Endothelial cell of umbilical vein (primary cell): ENCODE results near the gene SDR39U1. TPM values are rescaled to one million over a fixed set of nuclear protein-coding genes. Genes with fewer than 3 reads are reported as not detected.
"Not testable (repeated sequence)": the region's sequence is repeated elsewhere in the genome, so short reads cannot be mapped to it uniquely, and the experiment has no call there.

ENCODE experiments used
- BruUV-seq: library from RNA; stranded (reverse); fragments of 400-500 nt; replicated peaks from 2 replicates; lab custom pipeline; 2021; lab: Mats Ljungman, UMichigan
- CTCF ChIA-PET: fragments of 300-600, 350-600 bp; sonication (Branson Sonifier 250); formaldehyde crosslinking; loops from one replicate; lab custom pipeline; 2021; ENCODE audit warnings: antibody characterized with exemption, inconsistent platforms; lab: Charles Lee
- POLR2A ChIA-PET: fragments of 300-600, 350-600 bp; sonication (Branson Sonifier 250); formaldehyde crosslinking; loops from one replicate; lab custom pipeline; 2021; ENCODE audit warnings: antibody characterized with exemption, inconsistent platforms; lab: Charles Lee
- DNase-seq: peaks from one replicate; pipeline ENCODE4 v3.0.0-alpha.2; 2011; ENCODE audit warnings: low read depth, low spot score
- FAIRE-seq: peaks from 2 replicates; lab custom pipeline; 2011; peaks lifted over from hg19 to GRCh38; lab: Jason Lieb, UNC
- H2AFZ ChIP-seq: 2 replicates; pipeline ENCODE4 v1.6.0; 2012; ENCODE audit warnings: low read depth, low read length, control low read depth, inconsistent platforms
- H3K27ac ChIP-seq: 2 replicates; pipeline ENCODE4 v1.5.1; 2011; ENCODE audit warnings: low read depth, mild to moderate bottlenecking, control low read depth, low read length, moderate library complexity; ENCODE audit not compliant: insufficient read depth
- H3K27me3 ChIP-seq, 2 experiments: 2 replicates each; pipeline versions ENCODE4 v1.6.0 to v1.6.1; 2011; ENCODE audit warnings: low read length in 2 of 2, mixed read lengths in 1 of 2; ENCODE audit not compliant: control insufficient read depth in 2 of 2, insufficient read depth in 2 of 2
- H3K36me3 ChIP-seq, 2 experiments: 2 replicates in 1 of 2; 3 replicates in 1 of 2; pipeline ENCODE4 v1.5.1; 2011; ENCODE audit warnings: low read length in 2 of 2, mild to moderate bottlenecking in 1 of 2, moderate library complexity in 1 of 2; ENCODE audit not compliant: control insufficient read depth in 2 of 2, insufficient read depth in 2 of 2; ENCODE audit errors: extremely low read depth in 1 of 2
- H3K4me1 ChIP-seq: 3 replicates; pipeline ENCODE4 v1.5.1; 2011; ENCODE audit warnings: mild to moderate bottlenecking, low read length; ENCODE audit not compliant: control insufficient read depth, insufficient read depth; ENCODE audit errors: extremely low read depth
- H3K4me2 ChIP-seq: 2 replicates; pipeline ENCODE4 v1.6.1; 2011; ENCODE audit warnings: low read length, control low read depth, mixed read lengths; ENCODE audit not compliant: insufficient read depth
- H3K4me3 ChIP-seq, 3 experiments: fragments of 200-600 bp in 1 of 3; sonication (generic), shearing (Covaris generic) in 1 of 3; replicated peaks in 1 of 3; 2 replicates each; pipeline ENCODE4 v1.5.1; 2011 to 2016; ENCODE audit warnings: control low read depth in 3 of 3, low read length in 3 of 3, mild to moderate bottlenecking in 2 of 3, inconsistent platforms in 1 of 3, low read depth in 1 of 3, moderate library complexity in 1 of 3; ENCODE audit not compliant: insufficient read depth in 1 of 3
- H3K79me2 ChIP-seq: 2 replicates; pipeline ENCODE4 v1.6.0; 2012; ENCODE audit warnings: low read length, inconsistent platforms; ENCODE audit not compliant: control insufficient read depth, insufficient read depth
- H3K9ac ChIP-seq: replicated peaks from 2 replicates; pipeline ENCODE3; 2011; ENCODE audit warnings: low read length, control low read depth; ENCODE audit not compliant: insufficient read depth; ENCODE audit errors: extremely low read depth
- H3K9me1 ChIP-seq: replicated peaks from 3 replicates; pipeline ENCODE4 v1.6.0; 2011; ENCODE audit warnings: mild to moderate bottlenecking, low read length; ENCODE audit not compliant: control insufficient read depth, insufficient read depth; ENCODE audit errors: extremely low read depth
- H3K9me3 ChIP-seq: replicated peaks from 2 replicates; pipeline ENCODE4 v1.5.1; 2012; ENCODE audit warnings: low read length, inconsistent platforms; ENCODE audit not compliant: control insufficient read depth, insufficient read depth
- H4K20me1 ChIP-seq: replicated peaks from 2 replicates; pipeline ENCODE3; 2011; ENCODE audit warnings: mild to moderate bottlenecking, low read length; ENCODE audit not compliant: control insufficient read depth, insufficient read depth; ENCODE audit errors: extremely low read depth
- FOS ChIP-seq: IDR thresholded peaks from 2 replicates; pipeline ENCODE4 v1.6.1; 2011; ENCODE audit warnings: mild to moderate bottlenecking, low read length, moderate library complexity, borderline replicate concordance; ENCODE audit not compliant: insufficient read depth
- POLR2A ChIP-seq: IDR thresholded peaks from 2 replicates; pipeline ENCODE4 v1.6.1; 2012; ENCODE audit warnings: low read depth, mild to moderate bottlenecking, control low read depth, low read length
- dilution Hi-C: fragments of 300-500 bp; cut with MboI; formaldehyde crosslinking; loops from one replicate; pipeline ENCODE4 v1.15.0; 2019; ENCODE audit warnings: low sequenced_read_pairs; ENCODE audit not compliant: extremely low pct_ligation_motif_present
- intact Hi-C: fragments of 100-400 bp; cut with micrococcal nuclease; formaldehyde crosslinking; loops from one replicate; pipeline ENCODE4 v1.10.0; 2022
- polyA plus RNA-seq, 4 experiments: library from polyadenylated mRNA; depleted of rRNA in 3 of 4; stranded (reverse) in 3 of 4; unstranded in 1 of 4; fragments of >200 nt; gene quantifications; 2 replicates each; pipeline versions ENCODE4 v1.2.1 to v1.2.3, GENCODE V29; 2011 to 2012; ENCODE audit warnings: missing spikeins in 1 of 4
- total RNA-seq: library from RNA; stranded (reverse); gene quantifications from 2 replicates; pipeline ENCODE4 v1.2.3, GENCODE V29; 2021
- TF ChIP-seq, protein P1 (sequence below), 2 donors: IDR thresholded peaks; 1 replicate in 1 of 2; 2 replicates in 1 of 2; pipeline ENCODE4 v1.5.1; 2011; ENCODE audit warnings: low read length in 2 of 2, mild to moderate bottlenecking in 2 of 2, moderate library complexity in 2 of 2, control low read depth in 1 of 2, inconsistent platforms in 1 of 2, low read depth in 1 of 2; ENCODE audit not compliant: insufficient read depth in 1 of 2; ENCODE audit errors: extremely low read depth in 1 of 2

Gene SDR39U1
- total and polyA plus RNA-seq, 2 donors (not counting 3 experiments of a cell fraction or from before 2014, with no cell fraction given): 40.2 to 72.6 TPM

DNA sequence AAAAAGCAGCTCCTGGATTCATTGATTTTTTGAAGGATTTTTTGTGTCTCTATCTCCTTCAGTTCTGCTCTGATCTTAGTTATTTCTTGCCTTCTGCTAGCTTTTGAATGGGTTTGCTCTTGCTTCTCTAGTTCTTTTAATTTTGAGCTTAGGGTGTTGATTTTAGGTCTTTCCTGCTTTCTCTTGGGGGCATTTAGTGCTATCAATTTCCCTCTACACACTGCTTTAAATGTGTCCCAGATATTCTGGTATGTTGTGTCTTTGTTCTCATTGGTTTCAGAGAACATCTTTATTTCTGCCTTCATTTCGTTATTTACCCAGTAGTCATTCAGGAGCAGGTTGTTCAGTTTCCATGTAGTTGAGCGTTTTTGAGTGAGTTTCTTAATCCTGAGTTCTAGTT, 8.3 kb upstream of the SDR39U1 start:
- not testable (repeated sequence) for BruUV-seq

DNA sequence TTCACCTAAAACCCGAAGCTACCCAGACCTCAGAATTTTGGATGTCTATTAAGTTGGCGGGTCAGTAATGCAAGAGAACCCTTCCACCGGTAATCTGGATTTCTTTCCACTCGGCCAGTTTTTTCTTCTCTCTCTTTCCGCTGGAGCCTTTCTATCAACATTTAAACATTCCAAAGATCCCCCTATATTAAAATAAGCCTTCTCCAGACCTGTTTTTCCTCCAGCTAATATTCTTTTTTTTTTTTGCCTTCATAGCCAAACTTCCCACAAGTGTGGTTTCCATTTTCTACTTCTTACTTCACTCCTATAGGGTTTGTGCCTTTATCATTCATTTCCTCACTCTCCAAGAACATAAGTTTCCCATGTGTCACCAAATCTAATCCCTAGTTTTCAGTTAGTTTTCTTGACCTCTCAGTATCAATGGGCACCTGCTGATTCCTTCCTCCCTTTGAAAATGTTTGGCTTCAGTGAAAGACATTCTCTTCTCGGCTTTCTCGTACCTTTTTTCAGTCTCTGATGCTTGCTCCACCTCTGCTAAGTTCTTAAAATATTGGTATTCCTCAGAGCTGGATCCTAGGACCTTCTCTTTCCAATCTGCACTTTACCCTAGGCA, 583 bp upstream of the SDR39U1 start:
- Histone ChIP-seq H3K9ac (peak overlapping the region; percentile 97), H3K27ac (peak overlapping the region; percentile 98), H2AFZ (peak overlapping the region; percentile 35), H3K79me2 (peaks cover 2% of the 10 kb centered on the region), H3K9me1 (no peaks in the 10 kb centered on the region), H3K36me3 (peaks cover 3 to 13% of the 10 kb centered on the region in 2 experiments), H3K4me2 (peak overlapping the region; percentile 94), H4K20me1 (no peaks in the 10 kb centered on the region), H3K4me3 (peak overlapping the region; percentile 74 to 88 (median 76)), H3K9me3 (no peaks in the 10 kb centered on the region), H3K27me3 (no peaks in the 10 kb centered on the region), H3K4me1 (peaks cover 18% of the 10 kb centered on the region)
- FAIRE-seq (no peak), DNase-seq (peak; percentile 34)
- intact Hi-C loops (loop anchor here (10.0 kb wide), 1 partner anchor 952 kb away; no protein-coding TSS in a partner anchor), dilution Hi-C loops (no loop called here)
- BruUV-seq: TSS peak; percentile 61
- ChIA-PET CTCF (no interaction called here), POLR2A (no interaction called here)
- TF ChIP-seq, protein P1, sequence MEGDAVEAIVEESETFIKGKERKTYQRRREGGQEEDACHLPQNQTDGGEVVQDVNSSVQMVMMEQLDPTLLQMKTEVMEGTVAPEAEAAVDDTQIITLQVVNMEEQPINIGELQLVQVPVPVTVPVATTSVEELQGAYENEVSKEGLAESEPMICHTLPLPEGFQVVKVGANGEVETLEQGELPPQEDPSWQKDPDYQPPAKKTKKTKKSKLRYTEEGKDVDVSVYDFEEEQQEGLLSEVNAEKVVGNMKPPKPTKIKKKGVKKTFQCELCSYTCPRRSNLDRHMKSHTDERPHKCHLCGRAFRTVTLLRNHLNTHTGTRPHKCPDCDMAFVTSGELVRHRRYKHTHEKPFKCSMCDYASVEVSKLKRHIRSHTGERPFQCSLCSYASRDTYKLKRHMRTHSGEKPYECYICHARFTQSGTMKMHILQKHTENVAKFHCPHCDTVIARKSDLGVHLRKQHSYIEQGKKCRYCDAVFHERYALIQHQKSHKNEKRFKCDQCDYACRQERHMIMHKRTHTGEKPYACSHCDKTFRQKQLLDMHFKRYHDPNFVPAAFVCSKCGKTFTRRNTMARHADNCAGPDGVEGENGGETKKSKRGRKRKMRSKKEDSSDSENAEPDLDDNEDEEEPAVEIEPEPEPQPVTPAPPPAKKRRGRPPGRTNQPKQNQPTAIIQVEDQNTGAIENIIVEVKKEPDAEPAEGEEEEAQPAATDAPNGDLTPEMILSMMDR (IDR thresholded peaks at IDR 0.05; ENCODE audit: extremely low read depth in 1 of 2, insufficient read depth in 1 of 2, low read depth in 1 of 2, low read length in 2 of 2): no peak
- TF ChIP-seq POLR2A (peak; percentile 81), FOS (no peak)

More for the DNA sequence above, 8.3 kb upstream of the SDR39U1 start:
- H2AFZ ChIP-seq, FAIRE-seq, H3K36me3 ChIP-seq, H3K4me2 ChIP-seq, DNase-seq, H3K9ac ChIP-seq, H4K20me1 ChIP-seq, H3K9me3 ChIP-seq, H3K27ac ChIP-seq, dilution Hi-C loops, H3K4me3 ChIP-seq, CTCF ChIA-PET, POLR2A ChIA-PET, H3K9me1 ChIP-seq, intact Hi-C loops, H3K27me3 ChIP-seq, H3K4me1 ChIP-seq, H3K79me2 ChIP-seq: not testable (repeated sequence)
